ENCODE results near the gene LRBA.

- TF ChIP-seq CTCF (IDR thresholded peaks at IDR 0.05) (no peak), NR2C2 (CRISPR knock-in tag; IDR thresholded peaks at IDR 0.05) (no peak), ATF2 (CRISPR knock-in tag; IDR thresholded peaks at IDR 0.05; ENCODE audit: borderline replicate concordance, low read depth) (no peak), STAT6 (CRISPR knock-in tag; conservative IDR thresholded peaks at IDR 0.05; ENCODE audit: low read depth) (no peak), CREB1 (CRISPR knock-in tag; IDR thresholded peaks at IDR 0.05) (no peak), MAX (CRISPR knock-in tag; IDR thresholded peaks at IDR 0.05) (no peak), NFYB (CRISPR knock-in tag; conservative IDR thresholded peaks at IDR 0.05; ENCODE audit: low read depth) (no peak)
These were observed 651.1 kb downstream of the LRBA start for GRCh38 chr4:150363721-150364688.
